ENCODE results near the gene ABI2. TPM values are rescaled to one million over a fixed set of nuclear protein-coding genes. Genes with fewer than 3 reads are reported as not detected.

Gene ABI2
- total RNA-seq, 1 donor from 2014 or later = 161 TPM

DNA sequence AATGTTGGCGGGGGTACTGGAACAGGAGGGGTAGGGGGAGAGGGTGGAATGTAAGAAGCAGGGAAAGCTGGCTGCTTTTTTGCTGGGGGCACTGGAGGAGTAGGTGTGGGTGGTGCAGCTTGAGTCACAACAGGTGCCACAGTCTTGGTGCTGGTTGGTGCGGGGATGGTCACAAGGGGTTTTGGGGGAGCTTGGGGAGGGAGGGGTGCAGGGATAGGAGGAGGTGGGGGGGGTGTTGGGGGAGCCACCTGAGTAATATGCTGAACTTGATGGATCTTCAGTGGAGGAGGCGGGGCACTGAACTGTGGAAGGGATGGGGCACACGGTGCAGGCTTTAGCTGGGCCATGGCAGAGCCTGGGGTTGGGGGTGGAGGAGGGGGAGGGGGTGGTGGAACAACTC lies 112.5 kb downstream of the ABI2 start:
- Histone ChIP-seq H3K4me2 (no peak overlapping the region), H2AFZ (replicated peaks) (no peak overlapping the region), H3K9ac (no peak overlapping the region), H3K4me1 (no peaks in the 10 kb centered on the region), H4K20me1 (ENCODE audit: low read depth) (no peaks in the 10 kb centered on the region), H3K9me3 (ENCODE audit: low read depth) (no peaks in the 10 kb centered on the region), H3F3A (ENCODE audit: low read depth) (peaks cover 11% of the 10 kb centered on the region), H3K27me3 (no peaks in the 10 kb centered on the region), H3K79me2 (ENCODE audit: low read depth) (no peaks in the 10 kb centered on the region), H3K27ac (no peak overlapping the region), H3K36me3 (no peaks in the 10 kb centered on the region), H3K4me3 (no peak overlapping the region)
- H3K27me3 Mint-ChIP-seq (ENCODE audit: insufficient read depth, low read depth) = peaks cover 4% of the 10 kb centered on the region
- H3K4me3 Mint-ChIP-seq = no peak overlapping the region
- H3K4me1 Mint-ChIP-seq = peaks cover 16% of the 10 kb centered on the region
- H3K36me3 Mint-ChIP-seq = peaks cover 42% of the 10 kb centered on the region
- H3K9me3 Mint-ChIP-seq = no peaks in the 10 kb centered on the region
- TF ChIP-seq EZH2phosphoT487 (IDR thresholded peaks at IDR 0.05) (no peak), EZH2 (IDR thresholded peaks at IDR 0.05) (no peak)
- TF ChIP-seq, protein P1, sequence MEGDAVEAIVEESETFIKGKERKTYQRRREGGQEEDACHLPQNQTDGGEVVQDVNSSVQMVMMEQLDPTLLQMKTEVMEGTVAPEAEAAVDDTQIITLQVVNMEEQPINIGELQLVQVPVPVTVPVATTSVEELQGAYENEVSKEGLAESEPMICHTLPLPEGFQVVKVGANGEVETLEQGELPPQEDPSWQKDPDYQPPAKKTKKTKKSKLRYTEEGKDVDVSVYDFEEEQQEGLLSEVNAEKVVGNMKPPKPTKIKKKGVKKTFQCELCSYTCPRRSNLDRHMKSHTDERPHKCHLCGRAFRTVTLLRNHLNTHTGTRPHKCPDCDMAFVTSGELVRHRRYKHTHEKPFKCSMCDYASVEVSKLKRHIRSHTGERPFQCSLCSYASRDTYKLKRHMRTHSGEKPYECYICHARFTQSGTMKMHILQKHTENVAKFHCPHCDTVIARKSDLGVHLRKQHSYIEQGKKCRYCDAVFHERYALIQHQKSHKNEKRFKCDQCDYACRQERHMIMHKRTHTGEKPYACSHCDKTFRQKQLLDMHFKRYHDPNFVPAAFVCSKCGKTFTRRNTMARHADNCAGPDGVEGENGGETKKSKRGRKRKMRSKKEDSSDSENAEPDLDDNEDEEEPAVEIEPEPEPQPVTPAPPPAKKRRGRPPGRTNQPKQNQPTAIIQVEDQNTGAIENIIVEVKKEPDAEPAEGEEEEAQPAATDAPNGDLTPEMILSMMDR (IDR thresholded peaks at IDR 0.05) = no peak
- no peak overlapping the region for H3K27ac Mint-ChIP-seq
- DNase-seq (ENCODE audit: low spot score) = no peak

GRCh38 chr2:203441463-203441862 lies 113.3 kb downstream of the ABI2 start:
- H3K36me3 Mint-ChIP-seq = peaks cover 49% of the 10 kb centered on the region
- H3K79me2 ChIP-seq (ENCODE audit: low read depth) = no peaks in the 10 kb centered on the region
- no peak overlapping the region for H2AFZ ChIP-seq (replicated peaks)
- no peak for DNase-seq (ENCODE audit: low spot score)
- H3K4me3 Mint-ChIP-seq = no peak overlapping the region
- H3K4me2 ChIP-seq = no peak overlapping the region
- H3K4me1 ChIP-seq = no peaks in the 10 kb centered on the region
- no peak overlapping the region for H3K4me3 ChIP-seq
- H3K9me3 Mint-ChIP-seq = no peaks in the 10 kb centered on the region
- no peak overlapping the region for H3K27ac ChIP-seq
- H3F3A ChIP-seq (ENCODE audit: low read depth) = peaks cover 5% of the 10 kb centered on the region
- peaks cover 16% of the 10 kb centered on the region for H3K4me1 Mint-ChIP-seq
- no peaks in the 10 kb centered on the region for H3K27me3 ChIP-seq
- no peaks in the 10 kb centered on the region for H4K20me1 ChIP-seq (ENCODE audit: low read depth)
- TF ChIP-seq EZH2 (IDR thresholded peaks at IDR 0.05) = no peak
- no peak for TF ChIP-seq EZH2phosphoT487 (IDR thresholded peaks at IDR 0.05)
- TF ChIP-seq, protein P1 (IDR thresholded peaks at IDR 0.05) = no peak
- no peak overlapping the region for H3K27ac Mint-ChIP-seq
- peaks cover 4% of the 10 kb centered on the region for H3K27me3 Mint-ChIP-seq (ENCODE audit: insufficient read depth, low read depth)
- H3K9ac ChIP-seq = no peak overlapping the region
- H3K9me3 ChIP-seq (ENCODE audit: low read depth) = no peaks in the 10 kb centered on the region
- no peaks in the 10 kb centered on the region for H3K36me3 ChIP-seq

DNA sequence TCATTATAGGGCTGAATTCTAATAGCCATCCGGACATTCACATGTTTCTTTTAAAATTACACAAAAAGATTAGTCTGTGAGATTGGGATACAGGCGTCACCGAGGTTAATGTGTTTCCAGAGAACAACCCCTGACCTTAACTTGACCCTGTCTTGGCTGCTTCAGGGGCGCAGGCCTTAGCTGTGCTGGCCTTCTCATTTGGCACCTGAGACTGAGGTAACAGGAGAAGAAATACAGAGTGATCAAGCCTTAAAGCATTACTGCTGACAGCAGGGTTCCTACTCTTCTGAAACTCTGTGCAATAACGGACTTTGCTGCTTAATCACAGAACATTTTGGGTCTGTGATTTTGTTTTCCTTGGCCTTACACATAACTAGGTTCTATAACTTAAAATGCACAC lies 114.3 kb downstream of the ABI2 start:
- no peaks in the 10 kb centered on the region for H4K20me1 ChIP-seq (ENCODE audit: low read depth)
- TF ChIP-seq EZH2phosphoT487 (IDR thresholded peaks at IDR 0.05) = no peak
- no peak for TF ChIP-seq EZH2 (IDR thresholded peaks at IDR 0.05)
- H3K36me3 ChIP-seq = no peaks in the 10 kb centered on the region
- H3K27me3 ChIP-seq = no peaks in the 10 kb centered on the region
- no peak for DNase-seq (ENCODE audit: low spot score)
- no peak overlapping the region for H2AFZ ChIP-seq (replicated peaks)
- H3K27ac ChIP-seq = no peak overlapping the region
- no peaks in the 10 kb centered on the region for H3K79me2 ChIP-seq (ENCODE audit: low read depth)
- Mint-ChIP-seq H3K36me3 (peaks cover 49% of the 10 kb centered on the region), H3K4me1 (peaks cover 16% of the 10 kb centered on the region), H3K27ac (no peak overlapping the region), H3K9me3 (no peaks in the 10 kb centered on the region), H3K27me3 (ENCODE audit: insufficient read depth, low read depth) (peaks cover 4% of the 10 kb centered on the region), H3K4me3 (no peak overlapping the region)
- no peaks in the 10 kb centered on the region for H3F3A ChIP-seq (ENCODE audit: low read depth)
- no peak overlapping the region for H3K4me2 ChIP-seq
- no peak overlapping the region for H3K9ac ChIP-seq
- no peak overlapping the region for H3K4me3 ChIP-seq
- no peaks in the 10 kb centered on the region for H3K4me1 ChIP-seq
- H3K9me3 ChIP-seq (ENCODE audit: low read depth) = no peaks in the 10 kb centered on the region

DNA sequence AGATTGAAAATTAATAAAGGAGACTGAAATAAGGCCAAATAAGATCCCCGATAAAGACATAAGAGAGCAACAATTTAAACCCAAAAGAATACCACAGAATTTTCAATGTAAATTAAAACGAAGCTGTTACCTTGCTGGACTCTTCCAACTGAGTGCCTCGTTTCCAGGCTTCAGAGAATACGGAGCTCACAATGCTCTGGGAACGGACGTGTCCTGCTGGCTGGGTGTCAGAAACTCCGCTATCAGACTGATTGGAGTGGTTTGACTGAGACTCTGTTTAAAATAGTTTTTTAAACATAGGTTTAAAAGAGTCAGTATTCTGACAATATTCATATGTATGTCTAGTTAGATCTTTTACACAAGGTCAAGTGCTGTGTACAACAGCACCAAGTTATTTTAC lies 116.5 kb downstream of the ABI2 start:
- Histone ChIP-seq H3K9me3 (ENCODE audit: low read depth) (no peaks in the 10 kb centered on the region), H3K9ac (no peak overlapping the region), H3K36me3 (no peaks in the 10 kb centered on the region), H3K4me3 (no peak overlapping the region), H3K27ac (no peak overlapping the region), H3K4me2 (no peak overlapping the region), H3K27me3 (no peaks in the 10 kb centered on the region), H3K79me2 (ENCODE audit: low read depth) (no peaks in the 10 kb centered on the region), H3F3A (ENCODE audit: low read depth) (no peaks in the 10 kb centered on the region), H4K20me1 (ENCODE audit: low read depth) (no peaks in the 10 kb centered on the region), H3K4me1 (no peaks in the 10 kb centered on the region), H2AFZ (replicated peaks) (no peak overlapping the region)
- TF ChIP-seq EZH2phosphoT487 (IDR thresholded peaks at IDR 0.05) (no peak), EZH2 (IDR thresholded peaks at IDR 0.05) (no peak)
- TF ChIP-seq, protein P1 (IDR thresholded peaks at IDR 0.05) = no peak
- DNase-seq (ENCODE audit: low spot score) = no peak
- Mint-ChIP-seq H3K27me3 (ENCODE audit: insufficient read depth, low read depth) (peaks cover 2% of the 10 kb centered on the region), H3K9me3 (no peaks in the 10 kb centered on the region), H3K27ac (no peak overlapping the region), H3K4me1 (peaks cover 9% of the 10 kb centered on the region), H3K36me3 (peaks cover 40% of the 10 kb centered on the region), H3K4me3 (no peak overlapping the region)

Measured in neural progenitor cell (in vitro differentiated cells).